HepG2 (cell line): ENCODE data around the gene DDC. TPM values are rescaled to one million over a fixed set of nuclear protein-coding genes. Genes with fewer than 3 reads are reported as not detected.

Experiments
- ARHGAP35 ChIP-seq: sonication (generic); formaldehyde crosslinking; IDR thresholded peaks from 2 replicates; pipeline ENCODE4 v1.9.0; 2022; ENCODE audit warnings: mild to moderate bottlenecking, inconsistent platforms, moderate library complexity, missing genetic modification reagents, borderline replicate concordance
- HCFC1 ChIP-seq: fragments of 150-350 bp; IDR thresholded peaks from 2 replicates; pipeline ENCODE4 v1.6.1; 2014; ENCODE audit warnings: low read depth, low read length
- HOXA9 ChIP-seq: sonication (generic); formaldehyde crosslinking; IDR thresholded peaks from 2 replicates; pipeline ENCODE4 v1.8.1; 2022; ENCODE audit warnings: missing genetic modification reagents, mild to moderate bottlenecking, moderate library complexity, borderline replicate concordance
- JUNB ChIP-seq: sonication (generic); formaldehyde crosslinking; IDR thresholded peaks from 2 replicates; pipeline ENCODE4 v1.8.0; 2022; ENCODE audit warnings: missing genetic modification reagents, mild to moderate bottlenecking, borderline replicate concordance
- MIXL1 ChIP-seq: IDR thresholded peaks from 2 replicates; pipeline ENCODE4 v1.6.1; 2016
- PAX8 ChIP-seq: sonication (generic); formaldehyde crosslinking; IDR thresholded peaks from 2 replicates; pipeline ENCODE4 v1.8.0; 2022; ENCODE audit warnings: mild to moderate bottlenecking, missing genetic modification reagents, borderline replicate concordance
- PLRG1 ChIP-seq: fragments of 450-650 bp; conservative IDR thresholded peaks from 2 replicates; pipeline ENCODE4 v1.6.1; 2016
- SUZ12 ChIP-seq: fragments of 150-350 bp; IDR thresholded peaks from 2 replicates; pipeline ENCODE4 v1.6.1; 2014; ENCODE audit warnings: low read depth, low read length
- TAF15 ChIP-seq: fragments of 200-400 bp; formaldehyde crosslinking; IDR thresholded peaks from one replicate; pipeline ENCODE4 v1.6.1; 2018; ENCODE audit warnings: mild to moderate bottlenecking, low read depth, low read length; ENCODE audit not compliant: poor library complexity, severe bottlenecking
- TEAD3 ChIP-seq: optimal IDR thresholded peaks from 2 replicates; pipeline ENCODE3; 2016; ENCODE audit warnings: borderline replicate concordance
- TSC22D2 ChIP-seq: sonication (generic); formaldehyde crosslinking; IDR thresholded peaks from 2 replicates; pipeline ENCODE4 v1.5.1; 2020; ENCODE audit warnings: missing genetic modification reagents, mild to moderate bottlenecking, borderline replicate concordance
- ZNF10 ChIP-seq: sonication (generic); formaldehyde crosslinking; IDR thresholded peaks from 2 replicates; pipeline ENCODE4 v1.4.0; 2020; ENCODE audit warnings: mild to moderate bottlenecking, low read depth, missing genetic modification reagents, borderline replicate concordance
- ZNF124 ChIP-seq: sonication (generic); formaldehyde crosslinking; IDR thresholded peaks from 2 replicates; pipeline ENCODE4 v1.4.0; 2020; ENCODE audit warnings: missing genetic modification reagents
- ZNF383 ChIP-seq: sonication (generic); formaldehyde crosslinking; IDR thresholded peaks from 2 replicates; pipeline ENCODE4 v1.4.0; 2020; ENCODE audit warnings: missing genetic modification reagents, mild to moderate bottlenecking, borderline replicate concordance
- ZNF550 ChIP-seq: sonication (generic); formaldehyde crosslinking; IDR thresholded peaks from 2 replicates; pipeline ENCODE4 v1.4.0; 2020; ENCODE audit warnings: mild to moderate bottlenecking, missing genetic modification reagents, borderline replicate concordance
- ZNF619 ChIP-seq: sonication (generic); formaldehyde crosslinking; IDR thresholded peaks from 2 replicates; pipeline ENCODE4 v1.4.0; 2020; ENCODE audit warnings: mild to moderate bottlenecking, missing genetic modification reagents
- ZNF773 ChIP-seq: sonication (generic); formaldehyde crosslinking; IDR thresholded peaks from 2 replicates; pipeline ENCODE4 v1.4.0; 2020; ENCODE audit warnings: missing genetic modification reagents, borderline replicate concordance
- ZSCAN9 ChIP-seq: IDR thresholded peaks from 2 replicates; pipeline ENCODE4 v1.6.1; 2016; ENCODE audit warnings: borderline replicate concordance
- polyA plus RNA-seq, 8 experiments: library from polyadenylated mRNA; depleted of rRNA in 3 of 8; stranded (reverse) in 7 of 8; unstranded in 1 of 8; fragments of >200 nt; fragmentation: Illumina TruSeq in 4 of 8; extraction: Trizol in 4 of 8; gene quantifications; 2 replicates each; pipeline versions ENCODE4 v1.2.1 to v1.2.3, GENCODE V29; 2011 to 2016; ENCODE audit warnings: low read depth in 4 of 8, missing spikeins in 1 of 8, mixed read lengths in 1 of 8; ENCODE audit not compliant: insufficient read depth in 1 of 8
- total RNA-seq, 5 experiments: library from RNA; depleted of rRNA; stranded (reverse); fragments of >200 nt; fragmentation: Illumina TruSeq; extraction: Trizol; gene quantifications; 2 replicates each; pipeline ENCODE4 v1.2.3, GENCODE V29; 2016; ENCODE audit warnings: low read depth in 1 of 5
- TF ChIP-seq, protein P1 (sequence below): sonication (generic); formaldehyde crosslinking; IDR thresholded peaks from 2 replicates; pipeline ENCODE4 v1.4.0; 2020; ENCODE audit warnings: missing genetic modification reagents, borderline replicate concordance
- TF ChIP-seq, protein P2 (sequence below): IDR thresholded peaks from 2 replicates; pipeline ENCODE4 v1.6.1; 2016; ENCODE audit warnings: mild to moderate bottlenecking, missing biosample characterization, missing genetic modification reagents
- TF ChIP-seq, protein P3 (sequence below): sonication (generic); formaldehyde crosslinking; IDR thresholded peaks from 2 replicates; pipeline ENCODE4 v1.9.0; 2021; ENCODE audit warnings: missing genetic modification reagents, mild to moderate bottlenecking, borderline replicate concordance

The DDC gene
- total and polyA plus RNA-seq, 2 of the 13 experiments (the other 11 are each of a cell fraction or from before 2014, with no cell fraction given) = 11.7 to 93.3 TPM

DNA sequence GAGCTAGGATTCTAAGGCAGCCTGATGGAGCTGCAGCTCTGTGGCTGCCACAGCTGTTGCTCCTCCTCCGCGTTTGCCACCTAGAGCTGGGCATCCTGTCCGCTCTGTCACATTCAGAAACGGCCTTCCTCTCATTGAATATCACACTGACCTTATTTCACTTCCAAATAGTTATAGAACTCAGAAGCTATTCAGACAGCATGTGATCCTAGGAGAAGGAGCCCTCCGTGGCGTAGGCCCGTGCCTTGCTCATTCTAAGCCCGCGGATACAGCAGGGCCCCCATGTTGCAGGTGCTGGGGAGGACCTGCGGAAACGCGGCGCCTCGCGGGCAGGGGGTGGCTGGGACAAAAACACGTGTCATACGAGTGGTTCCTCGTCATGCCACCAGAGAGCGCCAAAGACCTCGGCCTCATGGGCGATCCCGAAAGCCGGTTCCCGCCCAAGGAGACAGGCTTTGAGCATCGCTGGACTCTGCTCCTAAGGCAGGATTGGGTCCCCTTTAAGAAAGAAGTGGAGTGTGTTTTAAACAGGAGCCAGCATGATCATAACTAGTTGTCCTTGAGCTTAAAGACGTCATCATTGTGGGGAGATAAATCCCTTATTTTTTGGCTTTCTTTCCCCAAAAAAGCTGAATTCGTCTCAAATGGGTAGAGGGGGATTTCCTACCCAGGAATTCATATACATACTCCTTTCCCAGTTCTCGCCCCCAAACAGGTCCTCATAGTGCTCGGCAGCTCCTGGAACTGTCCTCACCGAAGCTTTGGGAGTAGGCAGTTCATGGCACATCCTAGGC lies 97.2 kb downstream of the DDC start (continued):
- TF ChIP-seq, protein P1, sequence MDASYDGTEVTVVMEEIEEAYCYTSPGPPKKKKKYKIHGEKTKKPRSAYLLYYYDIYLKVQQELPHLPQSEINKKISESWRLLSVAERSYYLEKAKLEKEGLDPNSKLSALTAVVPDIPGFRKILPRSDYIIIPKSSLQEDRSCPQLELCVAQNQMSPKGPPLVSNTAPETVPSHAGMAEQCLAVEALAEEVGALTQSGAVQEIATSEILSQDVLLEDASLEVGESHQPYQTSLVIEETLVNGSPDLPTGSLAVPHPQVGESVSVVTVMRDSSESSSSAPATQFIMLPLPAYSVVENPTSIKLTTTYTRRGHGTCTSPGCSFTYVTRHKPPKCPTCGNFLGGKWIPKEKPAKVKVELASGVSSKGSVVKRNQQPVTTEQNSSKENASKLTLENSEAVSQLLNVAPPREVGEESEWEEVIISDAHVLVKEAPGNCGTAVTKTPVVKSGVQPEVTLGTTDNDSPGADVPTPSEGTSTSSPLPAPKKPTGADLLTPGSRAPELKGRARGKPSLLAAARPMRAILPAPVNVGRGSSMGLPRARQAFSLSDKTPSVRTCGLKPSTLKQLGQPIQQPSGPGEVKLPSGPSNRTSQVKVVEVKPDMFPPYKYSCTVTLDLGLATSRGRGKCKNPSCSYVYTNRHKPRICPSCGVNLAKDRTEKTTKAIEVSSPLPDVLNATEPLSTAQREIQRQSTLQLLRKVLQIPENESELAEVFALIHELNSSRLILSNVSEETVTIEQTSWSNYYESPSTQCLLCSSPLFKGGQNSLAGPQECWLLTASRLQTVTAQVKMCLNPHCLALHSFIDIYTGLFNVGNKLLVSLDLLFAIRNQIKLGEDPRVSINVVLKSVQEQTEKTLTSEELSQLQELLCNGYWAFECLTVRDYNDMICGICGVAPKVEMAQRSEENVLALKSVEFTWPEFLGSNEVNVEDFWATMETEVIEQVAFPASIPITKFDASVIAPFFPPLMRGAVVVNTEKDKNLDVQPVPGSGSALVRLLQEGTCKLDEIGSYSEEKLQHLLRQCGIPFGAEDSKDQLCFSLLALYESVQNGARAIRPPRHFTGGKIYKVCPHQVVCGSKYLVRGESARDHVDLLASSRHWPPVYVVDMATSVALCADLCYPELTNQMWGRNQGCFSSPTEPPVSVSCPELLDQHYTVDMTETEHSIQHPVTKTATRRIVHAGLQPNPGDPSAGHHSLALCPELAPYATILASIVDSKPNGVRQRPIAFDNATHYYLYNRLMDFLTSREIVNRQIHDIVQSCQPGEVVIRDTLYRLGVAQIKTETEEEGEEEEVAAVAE = peak; percentile 56; the same call in 1 of the 2 replicates
- TF ChIP-seq HOXA9 (no peak), ARHGAP35 (no peak), TAF15 (no peak), ZNF124 (CRISPR knock-in tag) (0 out of 2 replicates have a peak, but pooled peaks have one; percentile 44), ZNF550 (no peak), PAX8 (CRISPR knock-in tag) (no peak), MIXL1 (CRISPR knock-in tag) (0 out of 2 replicates have a peak, but pooled peaks have one; percentile 35), HCFC1 (no peak), ZNF10 (no peak), TEAD3 (CRISPR knock-in tag) (peak; percentile 76), SUZ12 (no peak), ZNF773 (no peak), TSC22D2 (CRISPR knock-in tag) (peak; percentile 76; the same call in 1 of the 2 replicates), ZNF619 (CRISPR knock-in tag) (0 out of 2 replicates have a peak, but pooled peaks have one; percentile 52), ZSCAN9 (0 out of 2 replicates have a peak, but pooled peaks have one; percentile 64), JUNB (CRISPR knock-in tag) (no peak), ZNF383 (CRISPR knock-in tag) (no peak), PLRG1 (no peak)
- TF ChIP-seq, protein P2, sequence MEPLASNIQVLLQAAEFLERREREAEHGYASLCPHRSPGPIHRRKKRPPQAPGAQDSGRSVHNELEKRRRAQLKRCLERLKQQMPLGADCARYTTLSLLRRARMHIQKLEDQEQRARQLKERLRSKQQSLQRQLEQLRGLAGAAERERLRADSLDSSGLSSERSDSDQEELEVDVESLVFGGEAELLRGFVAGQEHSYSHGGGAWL (CRISPR knock-in tag) = 0 out of 2 replicates have a peak, but pooled peaks have one; percentile 59
- TF ChIP-seq, protein P3, sequence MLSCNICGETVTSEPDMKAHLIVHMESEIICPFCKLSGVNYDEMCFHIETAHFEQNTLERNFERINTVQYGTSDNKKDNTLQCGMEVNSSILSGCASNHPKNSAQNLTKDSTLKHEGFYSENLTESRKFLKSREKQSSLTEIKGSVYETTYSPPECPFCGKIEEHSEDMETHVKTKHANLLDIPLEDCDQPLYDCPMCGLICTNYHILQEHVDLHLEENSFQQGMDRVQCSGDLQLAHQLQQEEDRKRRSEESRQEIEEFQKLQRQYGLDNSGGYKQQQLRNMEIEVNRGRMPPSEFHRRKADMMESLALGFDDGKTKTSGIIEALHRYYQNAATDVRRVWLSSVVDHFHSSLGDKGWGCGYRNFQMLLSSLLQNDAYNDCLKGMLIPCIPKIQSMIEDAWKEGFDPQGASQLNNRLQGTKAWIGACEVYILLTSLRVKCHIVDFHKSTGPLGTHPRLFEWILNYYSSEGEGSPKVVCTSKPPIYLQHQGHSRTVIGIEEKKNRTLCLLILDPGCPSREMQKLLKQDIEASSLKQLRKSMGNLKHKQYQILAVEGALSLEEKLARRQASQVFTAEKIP (CRISPR knock-in tag) = no peak
